Activated CD4-positive, alpha-beta T cell treated with anti-CD3 and anti-CD28 coated beads for 36 hours (primary cell): ENCODE data around the gene COL13A1. TPM values are rescaled to one million over a fixed set of nuclear protein-coding genes. Genes with fewer than 3 reads are reported as not detected.

Experiments used
- ATAC-seq: fragments of 200-7000 bp; cut with Tn5 transposase; one replicate; pipeline ENCODE4 v1.10.0; 2021; ENCODE audit warnings: mild to moderate bottlenecking, moderate library complexity
- CTCF ChIA-PET: fragments of 350-600 bp; sonication (Branson Sonifier 250); formaldehyde crosslinking; loops from one replicate; lab custom pipeline; 2021; ENCODE audit warnings: antibody characterized with exemption; lab: Charles Lee
- POLR2A ChIA-PET: fragments of 350-600 bp; sonication (Branson Sonifier 250); formaldehyde crosslinking; loops from one replicate; lab custom pipeline; 2021; ENCODE audit warnings: antibody characterized with exemption, inconsistent platforms; lab: Charles Lee
- DNase-seq: peaks from one replicate; pipeline ENCODE4 v3.0.0-alpha.2; 2020
- H3K27ac Mint-ChIP-seq: one replicate; pipeline ENCODE4 v1.8.0; 2021; ENCODE audit warnings: mixed read lengths
- H3K27me3 Mint-ChIP-seq: one replicate; pipeline ENCODE4 v1.8.0; 2021; ENCODE audit warnings: mixed read lengths
- H3K36me3 Mint-ChIP-seq: one replicate; pipeline ENCODE4 v1.8.0; 2021; ENCODE audit warnings: low read depth, mixed read lengths
- H3K4me1 Mint-ChIP-seq: one replicate; pipeline ENCODE4 v1.8.0; 2021; ENCODE audit warnings: mixed read lengths
- H3K4me3 Mint-ChIP-seq: one replicate; pipeline ENCODE4 v1.8.0; 2021; ENCODE audit warnings: mild to moderate bottlenecking, moderate library complexity, mixed read lengths
- H3K9me3 Mint-ChIP-seq: one replicate; pipeline ENCODE4 v1.8.0; 2021; ENCODE audit warnings: low read depth, mixed read lengths
- intact Hi-C, 2 experiments: fragments of 100-400 bp; cut with DNase I in 1 of 2; cut with micrococcal nuclease in 1 of 2; formaldehyde crosslinking; loops; one replicate each; pipeline versions ENCODE4 v1.14.2 to v1.15.1; 2022 to 2024; cut with DNase I, micrococcal nuclease
- total RNA-seq, 2 experiments: library from RNA; stranded (reverse); gene quantifications; one replicate each; pipeline ENCODE4 v1.2.3, GENCODE V29; 2021

COL13A1 gene
- total RNA-seq, 2 experiments from 2014 or later, result not detected

DNA sequence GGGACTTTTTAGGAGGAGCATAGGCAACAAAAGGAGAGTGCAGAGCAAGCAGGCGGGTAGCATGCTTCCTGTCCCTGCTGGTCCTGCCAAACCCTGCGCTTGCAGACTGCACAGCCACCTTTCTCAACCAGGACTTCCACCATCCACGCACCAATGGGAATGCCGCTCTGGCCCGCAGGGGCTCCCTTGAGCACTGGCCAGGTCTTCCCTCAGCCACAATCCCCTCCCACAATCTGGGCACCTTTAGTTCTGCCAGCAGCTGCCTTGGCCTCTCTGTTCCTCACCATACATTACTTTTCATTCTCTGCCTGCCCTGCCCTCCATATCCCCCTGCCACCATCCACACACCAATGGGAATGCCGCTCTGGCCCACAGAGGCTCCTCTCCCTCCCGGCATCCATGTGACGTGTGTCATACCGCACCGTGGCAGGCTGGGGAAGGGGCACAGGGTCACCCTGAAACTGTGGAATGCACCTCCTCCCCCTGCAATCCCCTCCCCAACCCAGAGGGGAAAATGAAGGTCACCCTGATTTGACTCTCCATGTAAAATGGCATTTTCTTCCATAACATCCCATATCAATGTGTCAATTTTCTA lies 153.6 kb downstream of the COL13A1 start:
- ChIA-PET CTCF (interaction anchor here (0.6 to 1.1 kb wide), 3 partner anchors 41 to 212 kb away, joined by 3 to 4 read pairs (median 3); no protein-coding TSS in a partner anchor), POLR2A (no interaction called here)
- ATAC-seq (no peak), DNase-seq (no peak)
- H3K9me3 Mint-ChIP-seq, result no peaks in the 10 kb centered on the region
- intact Hi-C loops, result loop anchor here in 1 of 2 experiments (5.0 kb wide), 1 partner anchor 313 kb away; no protein-coding TSS in a partner anchor
- H3K27ac Mint-ChIP-seq, result no peak overlapping the region
- no peaks in the 10 kb centered on the region for H3K36me3 Mint-ChIP-seq
- H3K4me3 Mint-ChIP-seq, result no peak overlapping the region
- H3K27me3 Mint-ChIP-seq, result peaks cover 3% of the 10 kb centered on the region
- H3K4me1 Mint-ChIP-seq, result no peaks in the 10 kb centered on the region

DNA sequence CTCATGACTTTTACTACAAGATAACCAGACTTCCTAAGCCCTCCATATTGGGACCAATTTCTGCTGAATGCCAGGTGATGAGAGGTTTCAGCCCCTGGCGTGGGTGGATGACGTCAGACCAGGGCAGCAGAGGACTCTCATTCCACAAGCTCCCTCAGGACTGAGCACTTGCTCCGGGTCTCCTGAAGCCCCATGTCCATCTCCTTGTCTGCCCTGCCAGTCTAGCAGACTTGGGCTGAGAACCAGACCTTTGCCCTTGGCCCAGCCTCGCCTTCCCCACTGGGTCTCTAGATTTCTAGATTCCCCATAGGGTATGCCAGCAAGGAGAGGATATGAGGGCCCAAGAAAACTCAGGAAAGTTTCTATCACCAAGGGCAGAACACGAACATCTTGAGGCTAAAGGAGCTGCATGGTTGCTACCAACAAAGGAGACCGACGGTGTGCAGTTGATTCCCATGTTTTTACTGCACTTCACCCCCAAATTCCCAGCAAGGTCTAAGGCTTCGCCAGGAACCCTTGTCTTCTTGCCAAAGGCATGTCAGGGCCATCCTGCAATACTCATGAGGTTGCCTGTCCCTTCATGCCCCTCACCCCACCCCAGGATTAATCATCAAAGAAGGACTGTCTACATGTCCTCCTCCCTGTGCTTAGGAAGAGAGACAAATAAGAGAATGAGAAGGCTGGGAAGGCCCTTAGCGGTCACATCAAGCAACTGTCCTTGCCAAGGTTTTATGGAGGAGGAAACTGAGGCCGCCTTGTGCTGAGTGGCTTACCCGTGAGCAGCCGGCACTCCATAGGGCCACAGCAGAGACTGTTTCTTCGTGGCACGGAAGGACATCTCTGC lies 154.4 kb downstream of the COL13A1 start:
- no peaks in the 10 kb centered on the region for H3K36me3 Mint-ChIP-seq
- DNase-seq, result no peak
- CTCF ChIA-PET, result interaction anchor here (0.6 to 4.2 kb wide), 3 partner anchors 19 to 213 kb away, joined by 3 to 31 read pairs (median 4); no protein-coding TSS in a partner anchor

DNA sequence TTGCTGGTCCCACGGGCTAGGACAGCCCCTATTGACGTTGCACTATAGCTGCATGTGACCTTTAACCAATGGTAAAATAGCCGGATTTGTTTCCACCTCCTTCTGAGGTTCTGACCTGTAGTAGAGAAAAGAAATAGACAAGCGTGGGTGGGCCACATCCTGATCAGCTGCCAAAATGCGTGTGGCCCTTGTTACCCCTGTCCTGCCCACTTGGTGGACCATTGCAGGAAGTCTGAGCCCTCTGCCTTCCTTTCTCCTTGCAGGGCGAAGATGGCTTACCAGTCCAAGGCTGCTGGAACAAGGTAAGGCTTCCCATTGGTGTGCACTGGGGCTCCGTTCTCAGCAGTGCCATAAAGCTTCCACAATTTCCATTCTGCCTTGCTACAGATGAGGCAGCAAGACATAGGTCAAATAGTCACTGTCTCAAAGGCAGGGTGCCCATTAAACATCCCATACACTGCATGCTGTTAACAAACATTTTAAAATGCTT lies 155.1 kb downstream of the COL13A1 start:
- Mint-ChIP-seq H3K4me1 (no peaks in the 10 kb centered on the region), H3K36me3 (no peaks in the 10 kb centered on the region), H3K4me3 (no peak overlapping the region), H3K27me3 (peaks cover 3% of the 10 kb centered on the region), H3K27ac (no peak overlapping the region), H3K9me3 (no peaks in the 10 kb centered on the region)
- intact Hi-C loops, result loop anchor here in 1 of 2 experiments (5.0 kb wide), 1 partner anchor 314 kb away; no protein-coding TSS in a partner anchor
- ATAC-seq (no peak), DNase-seq (no peak)
- CTCF ChIA-PET, result interaction anchor here (4.2 kb wide), 1 partner anchor 19 kb away, joined by 31 read pairs; no protein-coding TSS in a partner anchor
- POLR2A ChIA-PET, result no interaction called here

More for the DNA sequence above, 154.4 kb downstream of the COL13A1 start:
- POLR2A ChIA-PET, result no interaction called here
- peaks cover 3% of the 10 kb centered on the region for H3K27me3 Mint-ChIP-seq
- no peak overlapping the region for H3K27ac Mint-ChIP-seq
- ATAC-seq, result no peak
- intact Hi-C loops, result loop anchor here in 1 of 2 experiments (5.0 kb wide), 1 partner anchor 314 kb away; no protein-coding TSS in a partner anchor
- no peaks in the 10 kb centered on the region for H3K9me3 Mint-ChIP-seq
- no peak overlapping the region for H3K4me3 Mint-ChIP-seq
- H3K4me1 Mint-ChIP-seq, result no peaks in the 10 kb centered on the region

- H3K27me3 Mint-ChIP-seq, result peaks cover 3% of the 10 kb centered on the region
- H3K4me3 Mint-ChIP-seq, result no peak overlapping the region
- ATAC-seq, result no peak
- POLR2A ChIA-PET, result no interaction called here
- intact Hi-C loops, result loop anchor here in 1 of 2 experiments (5.0 kb wide), 1 partner anchor 315 kb away; no protein-coding TSS in a partner anchor
- no peak overlapping the region for H3K27ac Mint-ChIP-seq
- H3K36me3 Mint-ChIP-seq, result no peaks in the 10 kb centered on the region
- CTCF ChIA-PET, result interaction anchor here (0.6 to 4.2 kb wide), 12 partner anchors 8 to 554 kb away, joined by 3 to 31 read pairs (median 4); no protein-coding TSS in a partner anchor
- no peaks in the 10 kb centered on the region for H3K9me3 Mint-ChIP-seq
- DNase-seq, result no peak
- no peaks in the 10 kb centered on the region for H3K4me1 Mint-ChIP-seq
Observed at GRCh38 chr10:69957241-69957885, 155.7 kb downstream of the COL13A1 start.

- no peaks in the 10 kb centered on the region for H3K9me3 Mint-ChIP-seq
- POLR2A ChIA-PET, result no interaction called here
- no peaks in the 10 kb centered on the region for H3K36me3 Mint-ChIP-seq
- no peaks in the 10 kb centered on the region for H3K4me1 Mint-ChIP-seq
- intact Hi-C loops, result loop anchor here in 1 of 2 experiments (5.0 kb wide), 1 partner anchor 316 kb away; no protein-coding TSS in a partner anchor
- DNase-seq (peak; percentile 34), ATAC-seq (peak; percentile 72)
- H3K27ac Mint-ChIP-seq, result no peak overlapping the region
- H3K4me3 Mint-ChIP-seq, result no peak overlapping the region
- CTCF ChIA-PET, result interaction anchor here (0.5 to 4.2 kb wide), 28 partner anchors 9 to 1058 kb away, joined by 3 to 31 read pairs (median 4); no protein-coding TSS in a partner anchor
- H3K27me3 Mint-ChIP-seq, result peaks cover 3% of the 10 kb centered on the region
Observed at GRCh38 chr10:69957886-69958555, 156.3 kb downstream of the COL13A1 start.

GRCh38 chr10:69958556-69958902 lies 156.8 kb downstream of the COL13A1 start:
- H3K9me3 Mint-ChIP-seq, result no peaks in the 10 kb centered on the region
- no peak for ATAC-seq
- no peaks in the 10 kb centered on the region for H3K36me3 Mint-ChIP-seq
- no peak for DNase-seq
- ChIA-PET POLR2A (no interaction called here), CTCF (interaction anchor here (0.5 to 4.2 kb wide), 27 partner anchors 9 to 1058 kb away, joined by 3 to 31 read pairs (median 4); no protein-coding TSS in a partner anchor)
- H3K27me3 Mint-ChIP-seq, result peaks cover 3% of the 10 kb centered on the region
- intact Hi-C loops, result loop anchor here in 1 of 2 experiments (5.0 kb wide), 1 partner anchor 316 kb away; no protein-coding TSS in a partner anchor
- H3K27ac Mint-ChIP-seq, result no peak overlapping the region
- no peaks in the 10 kb centered on the region for H3K4me1 Mint-ChIP-seq
- H3K4me3 Mint-ChIP-seq, result no peak overlapping the region

GRCh38 chr10:69959911-69960310 lies 158.2 kb downstream of the COL13A1 start:
- POLR2A ChIA-PET, result no interaction called here
- Mint-ChIP-seq H3K4me3 (no peak overlapping the region), H3K27me3 (peaks cover 3% of the 10 kb centered on the region), H3K9me3 (no peaks in the 10 kb centered on the region), H3K27ac (no peak overlapping the region), H3K36me3 (no peaks in the 10 kb centered on the region), H3K4me1 (no peaks in the 10 kb centered on the region)
- no peak for DNase-seq
- CTCF ChIA-PET, result interaction anchor here (0.6 to 4.2 kb wide), 7 partner anchors 15 to 964 kb away, joined by 3 to 31 read pairs (median 7); no protein-coding TSS in a partner anchor
- intact Hi-C loops, result loop anchor here in 1 of 2 experiments (5.0 kb wide), 1 partner anchor 318 kb away; no protein-coding TSS in a partner anchor
- no peak for ATAC-seq

- intact Hi-C loops, result no loop called here
- Mint-ChIP-seq H3K9me3 (no peaks in the 10 kb centered on the region), H3K27me3 (peaks cover 3% of the 10 kb centered on the region), H3K27ac (no peak overlapping the region), H3K4me1 (no peaks in the 10 kb centered on the region), H3K4me3 (no peak overlapping the region), H3K36me3 (no peaks in the 10 kb centered on the region)
- ChIA-PET CTCF (interaction anchor here (0.6 to 1.1 kb wide), 2 partner anchors 100 to 964 kb away, joined by 3 to 5 read pairs; no protein-coding TSS in a partner anchor), POLR2A (interaction anchor here (0.6 kb wide), 1 partner anchor 106 kb away, joined by 7 read pairs; no protein-coding TSS in a partner anchor)
- DNase-seq, result no peak
- ATAC-seq, result no peak
Observed at GRCh38 chr10:69960606-69960987, 158.9 kb downstream of the COL13A1 start.

DNA sequence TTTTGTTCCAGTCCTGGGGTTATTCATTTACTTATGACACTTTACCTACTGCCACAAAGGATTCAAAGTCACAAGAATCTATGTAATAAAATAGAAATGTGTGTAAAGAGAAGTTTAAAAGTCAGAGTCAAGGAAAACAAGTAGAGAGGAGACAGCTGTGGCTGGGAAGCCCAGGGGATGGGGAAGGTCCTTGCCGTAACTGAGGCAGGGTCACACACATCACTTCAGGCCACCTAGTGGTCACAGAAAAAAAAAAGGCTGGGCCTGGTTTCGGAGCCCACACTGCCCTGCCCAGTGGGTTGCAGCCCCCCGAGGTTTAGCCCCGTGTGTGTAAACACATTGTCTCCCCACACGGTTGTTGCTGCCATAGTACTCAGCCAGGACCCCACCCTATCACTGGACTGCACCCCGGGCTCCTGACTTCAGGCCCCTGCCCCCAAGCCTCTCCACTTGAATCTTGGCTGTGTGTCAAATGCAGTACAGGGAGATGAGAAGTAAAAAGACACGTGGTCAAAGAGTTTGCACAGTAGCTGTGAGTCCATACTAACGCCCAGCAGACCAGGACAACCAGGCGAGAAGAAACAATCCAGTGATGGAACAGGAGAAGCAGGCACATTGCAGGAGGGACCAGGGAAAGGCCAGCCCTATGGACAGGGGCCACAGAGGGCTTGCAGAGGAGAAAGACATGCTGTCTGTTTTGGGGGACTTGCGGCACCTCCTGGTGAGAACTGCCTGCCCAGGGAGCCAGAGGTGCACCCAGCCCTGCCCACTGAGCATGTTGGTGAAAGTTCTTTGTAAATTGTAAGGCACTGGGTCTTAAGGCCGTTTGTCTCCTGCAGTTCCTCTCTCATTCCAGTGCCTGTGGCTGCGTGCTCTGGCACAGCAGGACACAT lies 159.5 kb downstream of the COL13A1 start:
- Mint-ChIP-seq H3K27ac (no peak overlapping the region), H3K4me3 (no peak overlapping the region), H3K27me3 (peaks cover 3% of the 10 kb centered on the region), H3K9me3 (no peaks in the 10 kb centered on the region), H3K4me1 (no peaks in the 10 kb centered on the region), H3K36me3 (no peaks in the 10 kb centered on the region)
- CTCF ChIA-PET, result interaction anchor here (1.1 kb wide), 1 partner anchor 101 kb away, joined by 3 read pairs; no protein-coding TSS in a partner anchor
- no peak for DNase-seq
- ATAC-seq, result no peak
- POLR2A ChIA-PET, result no interaction called here
- intact Hi-C loops, result no loop called here
